ENCODE results near the gene ORC3.

Gene ORC3

GRCh38 chr6:87699576-87699975, 109.6 kb downstream of the ORC3 start:
- H3K18ac ChIP-seq (ENCODE audit: low read depth in 1 of 2, low read length in 2 of 2), result no peak overlapping the region
- H3K4me2 ChIP-seq (ENCODE audit: low read length, poor library complexity, severe bottlenecking), result no peak overlapping the region
- no peak overlapping the region for H4K8ac ChIP-seq (ENCODE audit: low read length)
- no peak overlapping the region for H2AK5ac ChIP-seq (ENCODE audit: low read length, severe bottlenecking)
- H2BK12ac ChIP-seq (ENCODE audit: low read length in 2 of 2), result no peak overlapping the region
- H3K4me1 ChIP-seq (ENCODE audit: control insufficient read depth, insufficient read depth, low read depth, low read length), result peaks cover 6% of the 10 kb centered on the region
- no peak overlapping the region for H3K4ac ChIP-seq (ENCODE audit: low read depth in 1 of 2, low read length in 2 of 2)
- H3K9me3 ChIP-seq (ENCODE audit: control insufficient read depth, low read length), result no peaks in the 10 kb centered on the region
- no peak overlapping the region for H3K23ac ChIP-seq (ENCODE audit: low read length in 2 of 2)
- no peak overlapping the region for H4K91ac ChIP-seq (ENCODE audit: low read length)
- no peaks in the 10 kb centered on the region for H3K79me1 ChIP-seq (replicated peaks; ENCODE audit: low read length, poor library complexity, severe bottlenecking)
- H2AFZ ChIP-seq (ENCODE audit: low read depth, low read length), result no peak overlapping the region
- no peak for DNase-seq
- peak overlapping the region in 1 of 2 experiments; percentile 94 for H3K4me3 ChIP-seq (ENCODE audit: insufficient read depth in 1 of 2, low read depth in 1 of 2, low read length in 2 of 2)
- H2BK5ac ChIP-seq (ENCODE audit: low read depth, low read length, poor library complexity, severe bottlenecking), result no peak overlapping the region
- no peak overlapping the region for H2BK120ac ChIP-seq (ENCODE audit: low read depth, low read length)
- no peak overlapping the region for H3K14ac ChIP-seq (ENCODE audit: low read length in 2 of 2)
- no peak overlapping the region for H2BK15ac ChIP-seq (ENCODE audit: low read depth, poor library complexity, severe bottlenecking)
- H3K36me3 ChIP-seq (ENCODE audit: control insufficient read depth in 1 of 2, insufficient read depth in 2 of 2, low read depth in 1 of 2, low read length in 2 of 2), result no peaks in the 10 kb centered on the region
- peak overlapping the region; percentile 99 for H3K9ac ChIP-seq (ENCODE audit: low read length)
- no peaks in the 10 kb centered on the region for H3K27me3 ChIP-seq (ENCODE audit: control insufficient read depth in 1 of 2, insufficient read depth in 1 of 2, low read length in 2 of 2)
- no CpG with 5 or more reads among the region's 4 CpGs for WGBS
- no peak overlapping the region for H3K27ac ChIP-seq (ENCODE audit: low read length, poor library complexity, severe bottlenecking)

GRCh38 chr6:87700397-87701343, 110.7 kb downstream of the ORC3 start:
- Histone ChIP-seq H2BK120ac (ENCODE audit: low read depth, low read length) (peak overlapping the region; percentile 95), H3K18ac (ENCODE audit: low read depth in 1 of 2, low read length in 2 of 2) (peak overlapping the region; percentile 98 to 99), H3K14ac (ENCODE audit: low read length in 2 of 2) (peak overlapping the region; percentile 96 to 99), H2AK5ac (ENCODE audit: low read length, severe bottlenecking) (no peak overlapping the region), H3K23ac (ENCODE audit: low read length in 2 of 2) (peak overlapping the region; percentile 98 to 99), H3K27ac (ENCODE audit: low read length, poor library complexity, severe bottlenecking) (peak overlapping the region; percentile 80), H3K4me1 (ENCODE audit: control insufficient read depth, insufficient read depth, low read depth, low read length) (peaks cover 6% of the 10 kb centered on the region), H4K91ac (ENCODE audit: low read length) (no peak overlapping the region), H4K8ac (ENCODE audit: low read length) (no peak overlapping the region), H2BK15ac (ENCODE audit: low read depth, poor library complexity, severe bottlenecking) (peak overlapping the region; percentile 28), H3K9me3 (ENCODE audit: control insufficient read depth, low read length) (no peaks in the 10 kb centered on the region), H3K4me2 (ENCODE audit: low read length, poor library complexity, severe bottlenecking) (peak overlapping the region; percentile 78), H3K9ac (ENCODE audit: low read length) (peak overlapping the region; percentile 99), H2AFZ (ENCODE audit: low read depth, low read length) (peak overlapping the region; percentile 23), H2BK12ac (ENCODE audit: low read length in 2 of 2) (peak overlapping the region in 1 of 2 experiments; percentile 51), H3K79me1 (replicated peaks; ENCODE audit: low read length, poor library complexity, severe bottlenecking) (no peaks in the 10 kb centered on the region), H2BK5ac (ENCODE audit: low read depth, low read length, poor library complexity, severe bottlenecking) (peak overlapping the region; percentile 71), H3K4ac (ENCODE audit: low read depth in 1 of 2, low read length in 2 of 2) (peak overlapping the region; percentile 79 to 93), H3K36me3 (ENCODE audit: control insufficient read depth in 1 of 2, insufficient read depth in 2 of 2, low read depth in 1 of 2, low read length in 2 of 2) (no peaks in the 10 kb centered on the region), H3K27me3 (ENCODE audit: control insufficient read depth in 1 of 2, insufficient read depth in 1 of 2, low read length in 2 of 2) (no peaks in the 10 kb centered on the region), H3K4me3 (ENCODE audit: insufficient read depth in 1 of 2, low read depth in 1 of 2, low read length in 2 of 2) (peak overlapping the region; percentile 79 to 94)
- 1% methylated on average over 18 of the region's 18 CpGs for WGBS
- DNase-seq, result peak; percentile 74

DNA sequence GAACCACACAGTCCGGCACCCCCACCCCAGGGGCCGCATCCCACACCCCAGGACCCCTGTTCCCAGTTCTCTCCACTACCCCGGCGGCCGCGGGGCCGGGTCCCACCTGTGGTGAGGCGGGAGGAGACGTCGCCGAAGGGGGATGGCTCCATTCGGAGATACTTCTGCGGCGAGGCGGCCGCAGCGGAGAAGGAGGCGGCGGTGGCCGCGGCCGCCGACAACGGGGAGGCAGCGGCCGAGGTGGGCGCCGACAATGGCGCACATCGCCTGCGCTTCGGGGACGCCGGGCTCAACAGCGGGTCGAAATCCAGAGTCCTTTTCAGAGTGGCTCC, 111.4 kb downstream of the ORC3 start:
- Histone ChIP-seq H3K36me3 (ENCODE audit: control insufficient read depth in 1 of 2, insufficient read depth in 2 of 2, low read depth in 1 of 2, low read length in 2 of 2) (no peaks in the 10 kb centered on the region), H4K8ac (ENCODE audit: low read length) (peak overlapping the region; percentile 58), H2AK5ac (ENCODE audit: low read length, severe bottlenecking) (no peak overlapping the region), H2BK5ac (ENCODE audit: low read depth, low read length, poor library complexity, severe bottlenecking) (peak overlapping the region; percentile 71), H3K27ac (ENCODE audit: low read length, poor library complexity, severe bottlenecking) (peak overlapping the region; percentile 80), H3K14ac (ENCODE audit: low read length in 2 of 2) (peak overlapping the region; percentile 96 to 99), H3K27me3 (ENCODE audit: control insufficient read depth in 1 of 2, insufficient read depth in 1 of 2, low read length in 2 of 2) (no peaks in the 10 kb centered on the region), H2AFZ (ENCODE audit: low read depth, low read length) (peak overlapping the region; percentile 23), H3K4ac (ENCODE audit: low read depth in 1 of 2, low read length in 2 of 2) (peak overlapping the region; percentile 79 to 93), H4K91ac (ENCODE audit: low read length) (peak overlapping the region; percentile 77), H3K18ac (ENCODE audit: low read depth in 1 of 2, low read length in 2 of 2) (peak overlapping the region; percentile 98 to 99), H3K4me2 (ENCODE audit: low read length, poor library complexity, severe bottlenecking) (peak overlapping the region; percentile 78), H3K4me1 (ENCODE audit: control insufficient read depth, insufficient read depth, low read depth, low read length) (peaks cover 6% of the 10 kb centered on the region), H3K79me1 (replicated peaks; ENCODE audit: low read length, poor library complexity, severe bottlenecking) (no peaks in the 10 kb centered on the region), H3K4me3 (ENCODE audit: insufficient read depth in 1 of 2, low read depth in 1 of 2, low read length in 2 of 2) (peak overlapping the region; percentile 79 to 94), H2BK120ac (ENCODE audit: low read depth, low read length) (peak overlapping the region; percentile 95), H3K23ac (ENCODE audit: low read length in 2 of 2) (peak overlapping the region; percentile 98 to 99), H3K9me3 (ENCODE audit: control insufficient read depth, low read length) (no peaks in the 10 kb centered on the region), H2BK15ac (ENCODE audit: low read depth, poor library complexity, severe bottlenecking) (peak overlapping the region; percentile 86), H2BK12ac (ENCODE audit: low read length in 2 of 2) (peak overlapping the region in 1 of 2 experiments; percentile 51), H3K9ac (ENCODE audit: low read length) (peak overlapping the region; percentile 99)
- no peak for DNase-seq
- WGBS, result under 1% methylated on average over 34 of the region's 36 CpGs
